Inferior parietal cortex (tissue), 1 donor: ENCODE data around the gene AREL1.
"Not testable (repeated sequence)": the region's sequence is repeated elsewhere in the genome, so short reads cannot be mapped to it uniquely, and the experiment has no call there.

Source experiments
- DNase-seq: peaks from one replicate; pipeline ENCODE4 v3.0.0-alpha.2; 2016; ENCODE audit errors: extremely low spot score

Gene AREL1, protein sequence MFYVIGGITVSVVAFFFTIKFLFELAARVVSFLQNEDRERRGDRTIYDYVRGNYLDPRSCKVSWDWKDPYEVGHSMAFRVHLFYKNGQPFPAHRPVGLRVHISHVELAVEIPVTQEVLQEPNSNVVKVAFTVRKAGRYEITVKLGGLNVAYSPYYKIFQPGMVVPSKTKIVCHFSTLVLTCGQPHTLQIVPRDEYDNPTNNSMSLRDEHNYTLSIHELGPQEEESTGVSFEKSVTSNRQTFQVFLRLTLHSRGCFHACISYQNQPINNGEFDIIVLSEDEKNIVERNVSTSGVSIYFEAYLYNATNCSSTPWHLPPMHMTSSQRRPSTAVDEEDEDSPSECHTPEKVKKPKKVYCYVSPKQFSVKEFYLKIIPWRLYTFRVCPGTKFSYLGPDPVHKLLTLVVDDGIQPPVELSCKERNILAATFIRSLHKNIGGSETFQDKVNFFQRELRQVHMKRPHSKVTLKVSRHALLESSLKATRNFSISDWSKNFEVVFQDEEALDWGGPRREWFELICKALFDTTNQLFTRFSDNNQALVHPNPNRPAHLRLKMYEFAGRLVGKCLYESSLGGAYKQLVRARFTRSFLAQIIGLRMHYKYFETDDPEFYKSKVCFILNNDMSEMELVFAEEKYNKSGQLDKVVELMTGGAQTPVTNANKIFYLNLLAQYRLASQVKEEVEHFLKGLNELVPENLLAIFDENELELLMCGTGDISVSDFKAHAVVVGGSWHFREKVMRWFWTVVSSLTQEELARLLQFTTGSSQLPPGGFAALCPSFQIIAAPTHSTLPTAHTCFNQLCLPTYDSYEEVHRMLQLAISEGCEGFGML

DNA sequence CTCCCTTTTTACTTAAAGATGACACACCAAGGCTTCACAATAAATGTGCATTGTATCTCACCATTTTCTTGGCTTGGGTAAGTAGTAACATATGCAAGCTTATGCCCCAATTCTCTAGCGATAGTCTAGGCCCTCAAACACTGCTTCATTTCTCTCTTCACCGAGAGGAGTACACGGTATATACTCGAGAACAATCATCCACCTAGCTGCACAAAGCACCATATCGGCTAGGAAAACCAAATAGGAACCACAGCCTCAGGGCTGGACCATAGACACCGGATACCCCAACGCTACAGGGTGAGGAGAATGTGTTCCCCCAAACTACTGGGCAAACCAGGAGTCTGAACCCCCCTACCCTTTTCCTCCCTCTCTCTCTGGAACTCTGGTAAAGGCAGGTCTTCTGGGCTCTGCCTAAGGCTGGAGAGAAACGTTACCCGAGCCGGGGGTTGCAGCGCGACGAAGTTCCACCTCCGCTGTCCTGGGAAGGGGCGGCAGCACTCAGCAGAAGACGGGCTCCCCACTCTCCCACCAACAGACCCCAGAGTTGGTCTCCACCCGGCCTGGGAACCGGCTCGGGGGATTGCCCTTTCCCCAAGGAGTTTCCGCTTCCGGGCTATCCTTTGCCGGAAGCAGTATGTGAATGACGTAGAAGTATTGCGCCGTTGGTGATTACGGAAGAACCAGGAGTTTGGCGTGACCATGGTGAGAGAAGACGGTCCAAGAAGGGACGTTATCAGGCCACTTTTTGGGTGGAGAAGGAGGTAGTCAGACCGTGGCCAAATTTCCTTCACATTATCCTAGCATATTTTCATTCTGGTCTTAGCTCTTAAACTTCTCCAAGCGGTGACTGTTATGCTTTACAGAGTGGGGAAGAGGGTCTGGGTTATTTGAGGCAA lies at the start of gene AREL1, which contains the start of gene FCF1:
TSS of gene AREL1 (minus strand) at position 582 of the 896 bp plus-strand sequence. CDS start 27,465 bp downstream, outside the sequence.
TSS of gene FCF1 (plus strand) at position 646 of the 896 bp plus-strand sequence. CDS start at position 700, 54 bp downstream.
- DNase-seq = peak; percentile 99

- DNase-seq = not testable (repeated sequence)
These were observed 45.6 kb upstream of the AREL1 start for GRCh38 chr14:74758505-74758904.

DNA sequence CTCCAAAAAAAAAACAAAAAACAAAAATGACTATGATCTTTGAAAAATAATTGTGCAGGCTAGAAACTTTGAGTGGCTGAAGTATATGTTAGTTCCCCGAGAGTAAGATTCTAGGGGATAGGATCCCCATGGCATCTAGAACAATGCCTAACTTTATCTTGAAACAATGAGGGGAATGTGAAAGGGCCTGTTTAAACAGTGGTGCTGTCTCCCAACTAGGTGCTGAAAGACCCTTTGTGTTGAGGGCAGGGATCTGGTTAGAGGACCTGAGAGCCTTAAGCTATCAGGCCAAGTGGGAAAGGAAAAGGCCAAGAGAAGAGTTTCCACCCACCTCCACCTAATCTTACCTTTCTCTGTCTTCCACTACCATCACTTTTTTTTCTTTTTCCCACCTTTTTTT lies 43.4 kb upstream of the AREL1 start:
- DNase-seq = no peak

DNA sequence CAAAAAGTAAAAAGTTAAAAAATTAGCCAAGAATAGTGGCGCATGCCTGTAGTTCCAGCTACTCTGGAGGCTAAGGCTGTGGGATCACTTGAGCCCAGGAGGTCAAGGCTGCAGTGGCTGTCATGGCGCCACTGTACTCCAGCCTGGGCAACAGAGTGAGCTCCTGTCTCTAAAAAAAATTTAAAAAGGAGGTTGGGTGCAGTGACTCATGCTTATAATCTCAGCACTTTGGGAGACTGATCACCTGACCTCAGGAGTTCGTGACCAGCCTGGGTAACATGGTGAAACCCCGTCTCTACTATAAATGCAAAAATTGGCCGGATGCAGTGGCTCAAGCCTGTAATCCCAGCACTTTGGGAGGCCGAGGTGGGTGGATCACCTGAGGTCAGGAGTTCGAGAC lies 42.0 kb upstream of the AREL1 start:
- no peak for DNase-seq

- DNase-seq = no peak
These were observed 41.3 kb upstream of the AREL1 start for GRCh38 chr14:74754157-74754556.

DNA sequence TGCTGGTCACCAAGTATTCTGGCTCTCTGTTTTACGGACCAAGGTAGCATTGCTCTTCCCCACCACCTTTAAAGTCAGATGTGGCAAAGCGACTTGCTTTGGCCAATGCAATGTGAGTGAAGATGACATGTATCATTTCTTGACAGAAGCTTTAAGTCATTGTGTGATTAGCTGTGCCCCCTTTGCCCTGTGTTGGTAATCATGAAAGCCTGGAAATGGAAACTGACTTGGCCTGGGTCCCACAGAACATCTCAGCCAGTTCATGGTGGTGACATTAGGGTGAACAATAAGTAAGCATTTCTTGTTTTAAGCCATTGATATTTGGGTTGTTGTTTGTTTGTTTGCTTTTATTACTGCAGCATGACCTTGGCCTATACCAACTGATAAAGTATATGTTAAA lies 34.4 kb upstream of the AREL1 start:
- DNase-seq = no peak

- no peak for DNase-seq
These were observed 26.6 kb upstream of the AREL1 start for GRCh38 chr14:74739293-74740030.

- DNase-seq = no peak
These were observed 25.0 kb upstream of the AREL1 start for GRCh38 chr14:74737753-74738325.

GRCh38 chr14:74735125-74735524 lies 22.2 kb upstream of the AREL1 start:
- DNase-seq = no peak

DNA sequence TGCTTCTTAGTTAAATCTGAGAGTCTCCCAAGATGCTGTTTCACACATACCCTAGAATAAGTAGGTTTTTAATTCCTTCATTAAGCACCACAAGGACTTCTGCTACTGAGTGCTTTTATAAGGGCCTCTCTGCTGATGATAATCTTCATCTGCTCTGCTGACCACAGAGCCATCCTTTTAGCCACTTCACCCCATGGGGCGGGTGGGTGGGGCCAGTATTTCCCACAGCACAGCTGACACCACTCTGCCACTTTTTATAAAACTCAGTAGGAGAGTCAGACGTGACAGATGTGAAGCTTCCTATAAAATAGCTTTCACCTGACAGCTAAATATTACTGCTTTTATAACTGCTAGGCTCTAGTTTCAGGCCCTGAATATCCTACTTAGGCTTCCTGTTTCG lies 20.3 kb upstream of the AREL1 start:
- no peak for DNase-seq

GRCh38 chr14:74732387-74732786 lies 19.5 kb upstream of the AREL1 start:
- no peak for DNase-seq

DNA sequence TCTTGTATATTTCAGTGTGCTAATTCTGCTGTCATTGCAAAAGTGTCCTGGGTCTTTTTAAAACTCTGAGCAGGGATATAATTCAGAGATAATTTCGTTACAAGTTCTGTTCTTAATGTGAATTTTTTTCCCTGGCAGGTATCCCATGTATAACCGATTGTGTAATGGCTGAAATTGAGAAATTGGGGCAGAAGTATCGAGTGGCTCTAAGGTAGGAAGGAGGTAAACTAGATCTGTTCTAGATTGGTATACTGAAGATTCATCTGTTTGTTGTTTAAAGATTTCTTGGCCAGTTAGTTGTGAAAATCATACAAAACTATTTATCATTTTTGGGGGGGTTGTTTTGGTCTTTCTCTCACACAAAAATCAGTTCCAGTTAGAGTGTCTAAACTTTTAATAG lies 10.3 kb upstream of the AREL1 start:
- no peak for DNase-seq

DNA sequence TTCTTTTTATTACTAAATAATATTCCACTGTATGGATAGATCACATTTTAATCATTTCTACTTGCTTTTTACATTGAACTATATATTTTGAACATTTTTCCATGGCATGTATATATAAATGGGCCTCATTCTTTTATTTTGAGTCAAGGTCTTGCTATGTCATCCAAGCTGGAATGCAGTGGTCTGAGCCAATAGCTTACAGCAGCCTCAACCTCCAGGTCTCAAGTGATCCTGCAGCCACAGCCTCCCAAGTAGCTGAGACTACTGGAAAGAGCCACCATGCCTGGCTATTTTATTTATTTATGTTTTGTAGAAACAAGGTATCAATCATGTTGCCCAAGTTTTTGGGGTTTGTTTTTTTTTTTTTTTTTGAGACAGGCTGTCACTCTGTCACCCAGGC lies 7.6 kb upstream of the AREL1 start:
- no peak for DNase-seq

DNA sequence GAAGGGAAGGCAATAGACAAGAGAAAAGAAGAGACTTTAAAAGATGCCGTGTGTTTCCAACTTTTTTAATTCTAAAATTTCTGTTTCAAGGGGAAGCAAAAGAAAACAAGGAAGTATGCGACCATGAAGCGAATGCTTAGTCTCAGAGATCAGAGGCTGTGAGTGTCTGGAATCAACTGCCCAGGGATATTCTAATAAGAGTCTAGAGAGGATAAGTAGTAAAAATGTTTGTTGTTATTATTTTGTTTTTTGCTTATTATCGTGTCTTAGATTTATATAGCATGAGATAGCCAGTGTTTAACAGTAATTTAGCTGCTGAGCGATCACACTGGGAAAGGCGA lies 485 bp upstream of the AREL1 start:
- DNase-seq = no peak

DNA sequence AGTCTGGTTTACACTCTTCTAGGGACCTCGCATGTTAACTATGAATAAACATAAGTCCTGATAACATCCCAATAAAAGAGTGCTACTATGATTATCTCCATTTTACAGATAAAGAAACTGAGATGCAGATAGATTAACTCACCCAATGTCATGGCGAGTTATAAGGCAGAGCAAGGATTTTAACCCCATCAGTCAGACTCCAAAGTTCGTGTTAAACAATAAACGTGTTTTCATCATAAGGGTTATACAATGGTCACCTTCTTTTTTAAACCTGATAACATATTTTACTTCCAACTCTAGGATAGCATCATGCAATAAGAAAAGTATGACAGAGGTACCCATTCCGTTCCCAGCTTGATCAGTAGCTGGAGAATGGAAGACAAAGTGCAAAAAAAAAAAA lies 1.2 kb downstream of the AREL1 start:
- DNase-seq = no peak

- DNase-seq = no peak
These were observed 2.4 kb downstream of the AREL1 start for GRCh38 chr14:74710480-74710879.

DNA sequence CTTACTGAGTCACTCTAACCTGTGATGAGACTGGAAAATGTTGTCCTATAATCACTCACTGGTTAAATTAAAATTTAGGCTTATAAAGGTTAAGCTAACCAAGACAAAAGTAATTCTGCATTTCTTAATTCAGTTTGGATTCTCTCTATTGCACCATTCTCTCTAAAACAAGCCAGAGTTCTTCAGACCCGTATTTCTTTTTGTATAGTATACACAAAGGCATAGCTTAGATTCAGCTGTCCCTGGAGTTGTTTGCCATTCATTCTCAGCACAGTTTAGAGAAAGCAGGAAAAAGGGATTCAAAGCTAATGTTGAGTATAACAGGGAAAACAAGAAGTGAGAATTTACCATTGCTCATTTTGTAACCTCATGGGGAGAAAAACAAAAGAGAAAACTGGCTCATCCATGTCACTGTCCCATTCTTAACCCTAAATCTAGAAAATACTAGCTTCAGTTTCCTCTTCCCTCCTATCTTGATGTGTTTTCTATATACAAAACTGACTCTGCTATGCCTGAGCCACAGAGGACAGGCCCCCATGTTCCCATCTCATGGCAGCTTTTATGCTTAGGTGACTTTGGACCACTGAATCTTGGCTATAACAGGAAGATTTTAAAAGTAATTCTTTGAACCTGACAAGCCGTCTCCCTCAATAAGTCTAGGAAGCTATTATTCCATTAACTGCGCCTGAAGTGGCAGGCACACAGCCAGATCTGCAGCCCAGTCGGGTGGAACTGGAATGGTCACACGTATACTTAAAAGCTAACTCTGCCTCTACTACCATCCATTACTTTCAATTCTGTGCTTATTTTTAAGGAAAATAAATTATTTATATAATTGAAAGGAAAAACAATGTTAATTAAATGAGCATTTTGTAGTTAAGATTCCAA lies 7.0 kb downstream of the AREL1 start:
- DNase-seq = no peak

DNA sequence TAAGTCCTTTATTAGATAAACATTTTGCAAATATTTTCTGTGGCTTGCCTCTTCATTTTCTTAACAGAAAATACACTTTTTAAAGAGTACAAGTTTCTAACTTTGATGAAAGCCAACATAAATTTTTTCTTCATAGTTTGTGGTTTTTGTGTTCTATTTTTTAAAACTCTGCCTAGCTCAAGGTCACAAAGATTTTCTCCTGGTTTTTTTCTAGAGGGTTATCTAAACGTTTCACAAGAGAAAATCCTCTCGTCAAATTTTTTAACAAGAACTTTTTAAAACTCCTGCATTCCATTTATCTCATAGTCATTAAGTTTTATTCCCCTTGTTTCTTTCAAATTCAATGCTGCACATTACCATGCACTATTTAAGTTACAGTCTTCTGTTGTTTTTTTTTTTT lies 8.2 kb downstream of the AREL1 start:
- no peak for DNase-seq

- DNase-seq = no peak
These were observed 9.8 kb downstream of the AREL1 start for GRCh38 chr14:74703043-74703442.

DNA sequence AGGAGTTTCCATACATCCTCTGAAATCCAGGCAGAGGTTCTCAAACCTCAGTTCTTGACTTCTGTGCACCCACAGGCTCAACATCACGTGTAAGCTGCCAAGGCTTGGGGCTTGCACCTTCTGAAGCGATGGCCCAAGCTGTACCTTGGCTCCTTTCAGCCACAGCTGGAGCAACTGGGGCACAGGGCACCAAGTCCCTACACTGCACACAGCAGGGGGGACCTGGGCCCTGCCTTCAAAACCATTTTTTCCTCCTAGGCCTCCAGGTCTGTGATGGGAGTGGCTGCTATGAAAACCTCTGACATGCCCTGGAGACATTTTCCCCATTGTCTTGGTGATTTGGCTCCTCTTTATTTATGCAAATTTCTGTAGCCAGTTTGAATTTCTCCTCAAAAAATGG lies 10.6 kb downstream of the AREL1 start:
- DNase-seq = no peak
